ENCODE data around the gene PPFIBP2. TPM values are rescaled to one million over a fixed set of nuclear protein-coding genes. Genes with fewer than 3 reads are reported as not detected.

The PPFIBP2 gene
- total and polyA plus RNA-seq, 10 of the 15 experiments (the other 5 are each of a cell fraction or from before 2014, with no cell fraction given): 17.3 to 56.3 (median 39.2) TPM

DNA sequence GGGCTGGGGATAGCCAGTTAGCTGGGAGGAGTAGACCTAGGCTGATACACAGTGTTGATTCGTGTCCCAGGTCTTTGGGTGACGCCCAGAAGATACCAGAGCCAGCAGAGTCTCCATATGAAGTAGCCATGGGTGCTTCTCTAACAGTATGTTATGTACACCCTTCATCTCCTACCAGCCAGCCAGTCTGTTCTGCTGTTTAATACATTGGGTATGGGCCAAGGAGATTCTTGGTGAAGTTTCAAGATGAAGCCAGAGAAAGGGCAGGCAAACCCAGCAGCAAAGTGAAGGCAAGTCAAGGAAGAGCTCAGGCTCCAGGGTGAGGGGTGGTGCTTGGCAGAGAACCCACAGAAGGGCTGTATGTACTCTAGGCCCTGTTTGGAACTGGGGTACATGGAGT lies 56.4 kb downstream of the PPFIBP2 start:
- TF ChIP-seq SMC3 (IDR thresholded peaks at IDR 0.05; ENCODE audit: borderline replicate concordance, low read length) (no peak), ZNF384 (IDR thresholded peaks at IDR 0.05; ENCODE audit: borderline replicate concordance, low read depth, low read length) (no peak), MXI1 (IDR thresholded peaks at IDR 0.05; ENCODE audit: low read depth, low read length) (no peak), HDAC6 (IDR thresholded peaks at IDR 0.05; ENCODE audit: unreplicated experiment) (no peak), RFX5 (IDR thresholded peaks at IDR 0.05; ENCODE audit: low read depth, low read length) (no peak), ZNF207 (IDR thresholded peaks at IDR 0.05; ENCODE audit: borderline replicate concordance) (no peak), ZNF24 (IDR thresholded peaks at IDR 0.05) (no peak), ZNF622 (IDR thresholded peaks at IDR 0.05) (no peak), SMAD1 (IDR thresholded peaks at IDR 0.05; ENCODE audit: low read depth, partially characterized antibody) (no peak), POLR2AphosphoS2 (IDR thresholded peaks at IDR 0.05; ENCODE audit: low read depth, low read length) (no peak), KDM1A (IDR thresholded peaks at IDR 0.05; ENCODE audit: borderline replicate concordance) (no peak)
- TF ChIP-seq, protein P1, sequence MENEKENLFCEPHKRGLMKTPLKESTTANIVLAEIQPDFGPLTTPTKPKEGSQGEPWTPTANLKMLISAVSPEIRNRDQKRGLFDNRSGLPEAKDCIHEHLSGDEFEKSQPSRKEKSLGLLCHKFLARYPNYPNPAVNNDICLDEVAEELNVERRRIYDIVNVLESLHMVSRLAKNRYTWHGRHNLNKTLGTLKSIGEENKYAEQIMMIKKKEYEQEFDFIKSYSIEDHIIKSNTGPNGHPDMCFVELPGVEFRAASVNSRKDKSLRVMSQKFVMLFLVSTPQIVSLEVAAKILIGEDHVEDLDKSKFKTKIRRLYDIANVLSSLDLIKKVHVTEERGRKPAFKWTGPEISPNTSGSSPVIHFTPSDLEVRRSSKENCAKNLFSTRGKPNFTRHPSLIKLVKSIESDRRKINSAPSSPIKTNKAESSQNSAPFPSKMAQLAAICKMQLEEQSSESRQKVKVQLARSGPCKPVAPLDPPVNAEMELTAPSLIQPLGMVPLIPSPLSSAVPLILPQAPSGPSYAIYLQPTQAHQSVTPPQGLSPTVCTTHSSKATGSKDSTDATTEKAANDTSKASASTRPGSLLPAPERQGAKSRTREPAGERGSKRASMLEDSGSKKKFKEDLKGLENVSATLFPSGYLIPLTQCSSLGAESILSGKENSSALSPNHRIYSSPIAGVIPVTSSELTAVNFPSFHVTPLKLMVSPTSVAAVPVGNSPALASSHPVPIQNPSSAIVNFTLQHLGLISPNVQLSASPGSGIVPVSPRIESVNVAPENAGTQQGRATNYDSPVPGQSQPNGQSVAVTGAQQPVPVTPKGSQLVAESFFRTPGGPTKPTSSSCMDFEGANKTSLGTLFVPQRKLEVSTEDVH (IDR thresholded peaks at IDR 0.05; ENCODE audit: low read depth, partially characterized antibody): no peak
- TF ChIP-seq, protein P2, sequence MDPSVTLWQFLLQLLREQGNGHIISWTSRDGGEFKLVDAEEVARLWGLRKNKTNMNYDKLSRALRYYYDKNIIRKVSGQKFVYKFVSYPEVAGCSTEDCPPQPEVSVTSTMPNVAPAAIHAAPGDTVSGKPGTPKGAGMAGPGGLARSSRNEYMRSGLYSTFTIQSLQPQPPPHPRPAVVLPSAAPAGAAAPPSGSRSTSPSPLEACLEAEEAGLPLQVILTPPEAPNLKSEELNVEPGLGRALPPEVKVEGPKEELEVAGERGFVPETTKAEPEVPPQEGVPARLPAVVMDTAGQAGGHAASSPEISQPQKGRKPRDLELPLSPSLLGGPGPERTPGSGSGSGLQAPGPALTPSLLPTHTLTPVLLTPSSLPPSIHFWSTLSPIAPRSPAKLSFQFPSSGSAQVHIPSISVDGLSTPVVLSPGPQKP (IDR thresholded peaks at IDR 0.05; ENCODE audit: low read depth, low read length): no peak
- TF ChIP-seq, protein P3, sequence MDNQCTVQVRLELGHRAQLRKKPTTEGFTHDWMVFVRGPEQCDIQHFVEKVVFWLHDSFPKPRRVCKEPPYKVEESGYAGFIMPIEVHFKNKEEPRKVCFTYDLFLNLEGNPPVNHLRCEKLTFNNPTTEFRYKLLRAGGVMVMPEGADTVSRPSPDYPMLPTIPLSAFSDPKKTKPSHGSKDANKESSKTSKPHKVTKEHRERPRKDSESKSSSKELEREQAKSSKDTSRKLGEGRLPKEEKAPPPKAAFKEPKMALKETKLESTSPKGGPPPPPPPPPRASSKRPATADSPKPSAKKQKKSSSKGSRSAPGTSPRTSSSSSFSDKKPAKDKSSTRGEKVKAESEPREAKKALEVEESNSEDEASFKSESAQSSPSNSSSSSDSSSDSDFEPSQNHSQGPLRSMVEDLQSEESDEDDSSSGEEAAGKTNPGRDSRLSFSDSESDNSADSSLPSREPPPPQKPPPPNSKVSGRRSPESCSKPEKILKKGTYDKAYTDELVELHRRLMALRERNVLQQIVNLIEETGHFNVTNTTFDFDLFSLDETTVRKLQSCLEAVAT (IDR thresholded peaks at IDR 0.05): no peak
- FAIRE-seq (no peak), ATAC-seq (no peak), DNase-seq (ENCODE audit: low read depth, low spot score) (no peak)
- in situ Hi-C loops (cut with MboI): no loop called here
- Histone ChIP-seq H3K9me3 (replicated peaks; ENCODE audit: control insufficient read depth, insufficient read depth, low read length) (no peaks in the 10 kb centered on the region; the same call in 2 of the 3 replicates), H3K79me2 (ENCODE audit: control insufficient read depth, insufficient read depth, low read length) (no peaks in the 10 kb centered on the region; the same call in 1 of the 2 replicates), H3K27me3 (replicated peaks in 1 of 2; ENCODE audit: control insufficient read depth in 2 of 2, insufficient read depth in 2 of 2, low read length in 1 of 2) (no peaks in the 10 kb centered on the region), H3K4me2 (ENCODE audit: control insufficient read depth, insufficient read depth) (no peak overlapping the region), H4K20me1 (ENCODE audit: control insufficient read depth, insufficient read depth) (peaks cover 2% of the 10 kb centered on the region; the same call in 1 of the 2 replicates), H3K9ac (ENCODE audit: control insufficient read depth, insufficient read depth, low read length) (no peak overlapping the region), H3K36me3 (ENCODE audit: control insufficient read depth in 2 of 2, insufficient read depth in 2 of 2, low read length in 1 of 2) (peaks cover 14 to 33% of the 10 kb centered on the region in 2 experiments), H3K4me1 (ENCODE audit: control insufficient read depth, insufficient read depth, low read length) (no peaks in the 10 kb centered on the region; the same call in none of the 2 replicates), H3K4me3 (no peak overlapping the region), H3K27ac (ENCODE audit: control insufficient read depth, insufficient read depth) (no peak overlapping the region), H2AFZ (ENCODE audit: control insufficient read depth, low read depth, low read length) (no peak overlapping the region)
- RAD21 ChIA-PET (ENCODE audit: unreplicated experiment): interaction anchor here (1.8 kb wide), 1 partner anchor 10 kb away, joined by 7 read pairs; no protein-coding TSS in a partner anchor
- intact Hi-C loops (cut with micrococcal nuclease; ENCODE audit: unreplicated experiment): no loop called here
- 97% methylated on average over 2 of the region's 2 CpGs for WGBS (ENCODE audit: insufficient coverage, insufficient replicate concordance, low lambda C conversion rate, missing lambda C conversion rate)
- POLR2A ChIA-PET: no interaction called here
- no TSS peak for BruUV-seq (replicated peaks)
- CTCF ChIA-PET: interaction anchor here (1.1 to 2.7 kb wide), 11 partner anchors 10 to 120 kb away, joined by 3 to 16 read pairs (median 7); partner anchors contain the start of gene PPFIBP2
- SMC1A ChIA-PET (ENCODE audit: uncharacterized antibody, unreplicated experiment): interaction anchor here (1.2 to 4.0 kb wide), 11 partner anchors 11 to 128 kb away, joined by 3 to 27 read pairs (median 4); no protein-coding TSS in a partner anchor

Measured in GM12878 (cell line).